Psoas muscle (tissue), 8 donors: ENCODE data around the gene CYSRT1. TPM values are rescaled to one million over a fixed set of nuclear protein-coding genes. Genes with fewer than 3 reads are reported as not detected.

ENCODE experiments used
- ATAC-seq, 4 donors: fragments of 200-7000 bp; cut with Tn5 transposase; one replicate each; pipeline ENCODE4 v1.9.1; 2020; ENCODE audit warnings: moderate library complexity in 3 of 4, mild to moderate bottlenecking in 2 of 4
- DNase-seq, 2 donors: peaks; one replicate each; pipeline ENCODE4 v3.0.0-alpha.2; 2020
- H3K27ac ChIP-seq: fragments of 200-600 bp; one replicate; pipeline ENCODE4 v1.8.0; 2022
- H3K27me3 ChIP-seq, 3 donors: fragments of 200-600 bp in 1 of 3; one replicate each; pipeline versions ENCODE4 v1.6.1 to v1.8.0; 2013 to 2022; ENCODE audit warnings: low read length in 2 of 3, mild to moderate bottlenecking in 2 of 3, moderate library complexity in 1 of 3; ENCODE audit not compliant: insufficient read depth in 3 of 3
- H3K36me3 ChIP-seq, 2 donors: fragments of 200-600 bp in 1 of 2; one replicate each; pipeline versions ENCODE4 v1.6.1 to v1.8.0; 2013 to 2022; ENCODE audit warnings: low read depth in 1 of 2, mild to moderate bottlenecking in 1 of 2, moderate library complexity in 1 of 2; ENCODE audit not compliant: insufficient read depth in 1 of 2
- H3K4me1 ChIP-seq: fragments of 200-600 bp; one replicate; pipeline ENCODE4 v1.8.0; 2022
- H3K4me3 ChIP-seq: fragments of 200-600 bp; one replicate; pipeline ENCODE4 v1.8.0; 2022; ENCODE audit warnings: mild to moderate bottlenecking
- H3K9me3 ChIP-seq: fragments of 200-600 bp; one replicate; pipeline ENCODE4 v1.8.0; 2022
- CTCF ChIP-seq: fragments of 200-600 bp; IDR thresholded peaks from one replicate; pipeline ENCODE4 v1.8.0; 2022; ENCODE audit warnings: antibody characterized with exemption
- WGBS, 3 donors: extraction: QIAGEN DNeasy Blood & Tissue Kit; methylation state at CpG; one replicate each; pipeline versions ENCODE4 v1.1.6 to v1.1.7; 2013; 5-methylcytosine and 5-hydroxymethylcytosine counted together
- intact Hi-C, 2 donors: fragments of 100-400 bp; cut with DNase I; formaldehyde crosslinking; loops; one replicate each; pipeline versions ENCODE4 v1.11.0 to v1.14.2; 2022
- polyA plus RNA-seq, 3 donors: library from polyadenylated mRNA; stranded (reverse); fragments of 200-250 nt; gene quantifications; one replicate each; pipeline ENCODE4 v1.2.3, GENCODE V29; 2013
- total RNA-seq, 4 donors: library from RNA; stranded (reverse); fragmentation: NEBNext Ultra II Directional in 2 of 4; extraction: Animal tissue kit (Norgen Biotek cat#: 25700) in 2 of 4; gene quantifications; one replicate each; pipeline versions ENCODE4 v1.2.1 to v1.2.4, GENCODE V29; 2021 to 2023
- donor health status: healthy with polysubstance abuse.
- donor health status: DM: no; HTN: no; CAD: no; lungs with moderate emphysema.
- donor health status: Bipolar disorder and iron deficiency.
- donor health status: healthy.
- donor health status: DM: yes; HTN: yes; CAD: no.
- donor health status: DM: no; HTN: no; CAD: no.
- donor health status: DM: no; HTN: no; CAD: no.
- donor health status: DM: yes; HTN: yes; CAD: no.

The CYSRT1 gene
- total and polyA plus RNA-seq, 7 donors = 0.08 to 1.1 (median 0.25) TPM; not detected in 1

DNA sequence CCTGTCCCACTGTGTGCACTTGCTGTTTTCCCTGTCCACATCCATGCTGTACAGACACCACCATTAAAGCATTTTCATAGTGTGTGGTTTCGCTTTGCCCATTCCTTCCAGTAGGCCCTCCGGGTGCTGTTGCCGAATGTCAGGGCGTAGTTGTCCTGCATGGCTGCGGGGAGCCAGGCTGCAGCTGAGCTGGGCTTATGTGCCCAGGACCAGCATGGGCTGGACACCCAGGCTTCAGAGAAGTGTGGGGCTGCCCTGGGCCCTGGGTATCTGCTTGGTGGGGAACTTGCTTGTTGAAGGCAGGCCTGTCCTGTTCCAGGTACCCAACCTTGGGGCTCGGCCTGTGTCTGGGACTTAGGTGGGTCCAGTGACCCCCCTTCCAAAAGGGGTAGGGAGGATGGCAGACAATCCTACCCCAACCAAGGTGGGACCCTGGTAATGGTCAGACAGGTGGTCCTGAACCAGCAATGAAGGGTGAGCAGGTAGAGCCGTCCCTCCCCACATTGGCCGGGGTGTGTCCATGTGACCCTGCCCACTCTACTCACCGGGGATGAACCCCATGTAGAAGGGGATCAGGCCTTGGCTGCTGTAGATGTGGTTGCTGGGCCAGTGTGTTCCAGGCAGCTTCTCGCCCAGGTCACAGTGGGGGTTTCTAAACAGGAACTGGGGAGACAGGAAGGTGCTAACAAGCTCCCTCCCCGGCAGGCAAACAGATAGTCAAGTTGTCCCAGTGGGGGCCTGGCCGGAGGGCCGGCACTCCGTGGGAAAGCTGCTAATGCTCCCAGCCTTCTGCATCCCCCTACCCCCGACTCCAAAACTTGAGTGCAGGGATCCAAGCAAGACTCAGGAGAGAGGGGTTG is 18.9 kb downstream of the CYSRT1 start:
- no peak for TF ChIP-seq CTCF
- H3K4me1 ChIP-seq = peaks cover 48% of the 10 kb centered on the region
- intact Hi-C loops = no loop called here
- 59 to 71% (median 66%) methylated on average over 15 of the region's 15 CpGs for WGBS, 3 donors
- no peaks in the 10 kb centered on the region for H3K27me3 ChIP-seq
- H3K9me3 ChIP-seq = no peaks in the 10 kb centered on the region
- peak overlapping the region; percentile 58 for H3K27ac ChIP-seq
- DNase-seq (no peak), ATAC-seq (no peak)
- H3K4me3 ChIP-seq = peak overlapping the region; percentile 97
- peaks cover 0 to 23% of the 10 kb centered on the region in 2 donors for H3K36me3 ChIP-seq

DNA sequence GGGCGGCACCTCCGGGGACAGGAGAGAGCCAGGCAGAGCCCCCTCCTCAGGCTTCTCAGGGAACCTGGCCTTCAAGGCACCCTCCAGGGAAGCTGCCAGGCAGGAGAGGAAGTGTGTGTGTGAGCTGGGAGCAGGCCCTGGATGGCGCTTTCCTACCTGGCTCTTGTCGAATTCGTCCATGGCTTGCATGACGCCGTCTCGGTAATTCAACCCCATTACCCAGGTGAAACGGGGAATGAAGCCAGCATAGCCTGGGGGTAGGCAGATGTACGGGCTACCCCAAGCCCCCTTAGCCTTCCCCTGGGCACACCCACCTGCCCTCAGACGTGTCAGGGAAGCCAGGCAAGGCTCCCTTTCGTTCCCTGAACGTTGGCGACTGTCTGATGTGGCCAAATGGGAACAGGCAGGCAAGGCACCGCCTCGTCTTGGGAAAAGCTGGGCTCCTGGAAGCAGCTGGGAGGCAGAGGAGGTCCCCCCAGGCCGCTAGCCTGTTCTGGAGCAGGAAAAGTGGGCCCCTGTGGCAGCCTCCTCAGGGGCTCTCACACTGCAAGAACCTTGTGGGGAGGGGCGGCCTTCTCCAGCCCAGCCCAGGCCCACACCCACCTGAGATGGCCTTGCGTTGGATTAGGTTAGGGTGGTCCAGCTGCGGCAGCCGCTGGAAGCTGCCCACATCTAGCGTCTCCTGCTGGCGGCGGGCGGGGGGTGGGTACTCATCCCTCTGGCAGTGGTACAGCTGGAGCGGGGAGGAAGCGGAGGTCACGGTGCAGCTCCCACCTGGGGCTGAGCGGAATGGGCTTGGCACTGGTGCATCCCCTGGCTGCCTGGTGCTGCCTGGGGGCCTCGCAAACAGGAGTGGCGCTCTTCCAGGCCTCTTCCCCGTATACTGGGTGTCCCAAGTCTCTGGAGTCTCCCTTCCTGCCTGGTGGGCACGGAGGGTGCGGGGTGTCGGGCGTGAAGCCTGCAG is 19.8 kb downstream of the CYSRT1 start:
- Histone ChIP-seq H3K9me3 (no peaks in the 10 kb centered on the region), H3K4me3 (no peak overlapping the region), H3K27ac (peak overlapping the region; percentile 58), H3K27me3 (no peaks in the 10 kb centered on the region), H3K36me3 (peaks cover 0 to 23% of the 10 kb centered on the region in 2 donors), H3K4me1 (peaks cover 40% of the 10 kb centered on the region)
- DNase-seq = no peak
- intact Hi-C loops = no loop called here
- no peak for TF ChIP-seq CTCF
- ATAC-seq = no peak
- 62 to 66% (median 65%) methylated on average over 30 to 36 of the region's 36 CpGs for WGBS, 3 donors

DNA sequence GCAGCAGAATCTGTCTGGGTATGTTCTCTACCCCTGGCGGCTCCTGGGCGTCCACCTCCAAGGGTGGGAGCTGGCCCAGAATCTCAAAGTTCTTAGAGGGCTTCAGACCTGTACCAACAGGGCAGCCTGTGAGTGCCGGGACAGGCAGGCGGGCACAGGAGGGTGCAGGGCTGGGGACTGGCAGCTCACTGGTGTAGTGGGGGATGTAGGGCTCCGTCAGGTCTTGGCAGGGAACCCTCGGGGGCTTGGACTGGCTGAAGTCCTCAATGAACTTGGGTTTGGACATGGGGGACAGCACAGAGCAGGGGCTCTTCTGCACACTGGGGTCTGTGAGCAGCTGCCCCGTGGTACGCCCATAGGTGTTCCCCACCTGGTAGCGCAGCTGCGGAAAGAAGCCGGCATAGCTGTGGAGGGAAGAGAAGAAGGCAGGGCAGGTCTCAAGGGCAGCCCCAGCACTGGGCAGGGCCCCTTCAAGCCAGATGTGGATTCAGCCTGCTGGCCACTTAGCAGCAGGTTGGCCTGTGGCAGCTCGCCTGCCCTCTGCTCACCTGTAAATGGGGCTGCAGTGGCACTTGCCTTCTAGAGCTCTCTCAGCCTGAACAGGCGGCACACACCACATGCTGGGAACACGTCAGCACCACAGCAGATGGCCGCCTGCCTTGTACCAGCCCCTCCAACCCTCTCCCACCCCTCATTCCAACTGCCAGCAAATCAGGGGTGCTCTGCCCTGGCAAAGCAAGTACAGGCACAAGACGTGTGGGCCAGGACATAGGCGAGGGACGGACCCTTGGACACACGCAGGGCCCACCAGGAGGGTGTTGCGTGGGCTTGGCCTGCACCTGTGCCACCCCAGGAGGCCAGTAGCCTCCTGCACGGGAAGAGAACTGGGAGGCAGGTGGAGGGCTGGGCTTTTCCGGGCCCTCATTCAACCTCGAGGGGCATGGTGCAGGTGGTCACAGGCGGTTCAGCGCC is 20.8 kb downstream of the CYSRT1 start:
- TF ChIP-seq CTCF = no peak
- H3K27ac ChIP-seq = no peak overlapping the region
- H3K4me1 ChIP-seq = peaks cover 40% of the 10 kb centered on the region
- H3K36me3 ChIP-seq = peaks cover 0 to 23% of the 10 kb centered on the region in 2 donors
- intact Hi-C loops = no loop called here
- no peaks in the 10 kb centered on the region for H3K9me3 ChIP-seq
- no peaks in the 10 kb centered on the region for H3K27me3 ChIP-seq
- ATAC-seq = no peak
- WGBS, 3 donors = 88 to 90% (median 88%) methylated on average over 25 of the region's 25 CpGs
- no peak overlapping the region for H3K4me3 ChIP-seq
- DNase-seq = no peak
